Pancreas (tissue), 10 donors: ENCODE data around the gene SLMAP. TPM values are rescaled to one million over a fixed set of nuclear protein-coding genes. Genes with fewer than 3 reads are reported as not detected.

Source experiments
- ATAC-seq, 4 donors: fragments of 200-7000 bp; cut with Tn5 transposase; one replicate each; pipeline versions ENCODE4 v1.8.0 to v1.9.1; 2020; ENCODE audit warnings: mild to moderate bottlenecking in 4 of 4, moderate library complexity in 4 of 4
- DNase-seq, 6 donors: peaks; one replicate each; pipeline ENCODE4 v3.0.0-alpha.2; 2020
- FAIRE-seq: peaks from 2 replicates; lab custom pipeline; 2012; peaks lifted over from hg19 to GRCh38; lab: Jason Lieb, UNC
- H3K27ac ChIP-seq, 4 donors: fragments of 200-600 bp; sonication (generic); 1 replicate in 3 of 4; 2 replicates in 1 of 4; pipeline versions ENCODE4 v1.5.0 to v1.8.0; 2020
- H3K27me3 ChIP-seq, 4 donors: fragments of 200-600 bp; one replicate each; pipeline ENCODE4 v1.8.0; 2021
- H3K36me3 ChIP-seq, 3 donors: fragments of 200-600 bp; sonication (generic) in 1 of 3; one replicate each; pipeline versions ENCODE4 v1.5.0 to v1.8.0; 2020 to 2021
- H3K4me1 ChIP-seq, 3 donors: fragments of 200-600 bp; one replicate each; pipeline ENCODE4 v1.8.0; 2021
- H3K4me3 ChIP-seq, 4 donors: fragments of 200-600 bp; sonication (generic) in 2 of 4; one replicate each; pipeline versions ENCODE4 v1.5.0 to v1.8.0; 2020 to 2021
- H3K9me3 ChIP-seq, 4 donors: fragments of 200-600 bp; one replicate each; pipeline ENCODE4 v1.8.0; 2021
- CTCF ChIP-seq, 4 donors: fragments of 200-600 bp; sonication (generic) in 3 of 4; IDR thresholded peaks; one replicate each; pipeline versions ENCODE4 v1.5.0 to v1.8.0; 2021; ENCODE audit warnings: antibody characterized with exemption in 4 of 4
- WGBS, 2 donors: extraction: QIAGEN DNeasy Blood & Tissue Kit; methylation state at CpG; one replicate each; pipeline ENCODE4 v1.1.7; 2013; 5-methylcytosine and 5-hydroxymethylcytosine counted together
- intact Hi-C, 3 donors: fragments of 100-400 bp; cut with DNase I; formaldehyde crosslinking; loops; one replicate each; pipeline versions ENCODE4 v1.11.1 to v1.14.2; 2022
- polyA plus RNA-seq, 2 donors: library from polyadenylated mRNA; stranded (reverse); fragments of 200-250 nt; gene quantifications; one replicate each; pipeline ENCODE4 v1.2.3, GENCODE V29; 2013
- total RNA-seq, 6 donors: library from RNA; stranded (reverse); fragmentation: NEBNext Ultra II Directional in 4 of 6; extraction: Animal tissue kit (Norgen Biotek cat#: 25700) in 4 of 6; gene quantifications; one replicate each; pipeline versions ENCODE4 v1.2.1 to v1.2.4, GENCODE V29; 2021 to 2023
- donor health status: healthy with polysubstance abuse.
- donor health status: DM: no; HTN: no; CAD: no; lungs with moderate emphysema.
- donor health status: DM: no; HTN: no; CAD: no.
- donor health status: control.
- donor health status: control.
- donor health status: Bipolar disorder and iron deficiency.
- donor health status: DM: yes; HTN: yes; CAD: no.
- donor health status: DM: no; HTN: no; CAD: no.
- donor health status: DM: no; HTN: no; CAD: no.
- donor health status: DM: yes; HTN: yes; CAD: no.

Gene SLMAP
- total and polyA plus RNA-seq, 8 donors: 9.0 to 39.6 (median 22.7) TPM

GRCh38 chr3:57788624-57789018 is 32.5 kb downstream of the SLMAP start:
- H3K36me3 ChIP-seq: no peaks in the 10 kb centered on the region
- no peaks in the 10 kb centered on the region for H3K27me3 ChIP-seq
- FAIRE-seq: no peak
- no peak for DNase-seq
- no peak for TF ChIP-seq CTCF (IDR thresholded peaks at IDR 0.05)
- peaks cover 10 to 28% (median 25%) of the 10 kb centered on the region in 3 donors for H3K4me1 ChIP-seq
- intact Hi-C loops: no loop called here
- no peak overlapping the region for H3K27ac ChIP-seq
- ATAC-seq: no peak
- WGBS, 2 donors: 84 to 87% methylated on average over 3 of the region's 3 CpGs
- no peaks in the 10 kb centered on the region for H3K9me3 ChIP-seq
- H3K4me3 ChIP-seq: no peak overlapping the region

DNA sequence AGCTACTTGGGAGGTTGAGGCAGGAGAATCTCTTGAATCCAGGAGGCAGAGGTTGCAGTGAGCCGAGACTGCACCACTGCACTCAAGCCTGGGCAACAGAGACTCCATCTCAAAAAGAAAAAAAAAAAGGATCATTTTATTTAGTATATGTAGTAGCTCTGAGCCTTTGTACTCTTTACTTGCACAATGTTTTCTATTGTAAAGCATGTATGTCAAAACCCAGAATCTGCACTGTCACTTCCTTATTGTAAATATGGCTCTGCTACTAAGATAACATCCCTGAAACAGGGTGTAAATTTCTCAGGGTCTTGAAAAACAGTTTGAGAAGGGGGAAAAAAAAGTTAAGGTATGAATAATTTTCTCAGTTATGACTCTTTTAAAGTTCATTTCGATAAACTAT is 35.1 kb downstream of the SLMAP start:
- intact Hi-C loops: no loop called here
- DNase-seq: no peak
- H3K27me3 ChIP-seq: no peaks in the 10 kb centered on the region
- H3K36me3 ChIP-seq: no peaks in the 10 kb centered on the region
- FAIRE-seq: no peak
- no peak overlapping the region for H3K4me3 ChIP-seq
- TF ChIP-seq CTCF (IDR thresholded peaks at IDR 0.05): no peak
- ATAC-seq: no peak
- H3K9me3 ChIP-seq: no peaks in the 10 kb centered on the region
- WGBS, 2 donors: 94 to 95% methylated on average over 2 of the region's 2 CpGs
- H3K27ac ChIP-seq: no peak overlapping the region
- H3K4me1 ChIP-seq: peaks cover 6 to 24% (median 14%) of the 10 kb centered on the region in 3 donors

DNA sequence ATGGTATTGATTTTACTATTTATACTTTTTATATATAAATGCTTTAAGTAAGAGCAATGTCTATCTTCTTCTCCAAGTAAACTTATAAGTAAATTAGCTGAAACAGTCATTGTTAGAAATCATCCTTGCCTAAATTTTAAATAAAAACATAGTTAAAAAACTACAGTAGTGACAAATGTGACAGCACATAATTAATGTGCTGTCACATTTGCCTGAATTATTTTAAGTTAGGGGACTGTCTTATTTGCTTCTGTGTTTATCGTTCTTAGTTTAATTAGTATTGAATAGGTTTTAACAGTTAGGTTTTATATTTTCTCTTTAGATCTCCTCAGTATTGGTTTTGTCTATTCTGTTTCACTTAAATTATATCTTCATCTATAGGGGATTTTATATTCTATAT is 36.1 kb downstream of the SLMAP start:
- DNase-seq (no peak), ATAC-seq (no peak), FAIRE-seq (no peak)
- peaks cover 6 to 24% (median 14%) of the 10 kb centered on the region in 3 donors for H3K4me1 ChIP-seq
- no peaks in the 10 kb centered on the region for H3K36me3 ChIP-seq
- WGBS, 2 donors: 62 to 65% methylated on average over 1 of the region's 1 CpG
- intact Hi-C loops: no loop called here
- TF ChIP-seq CTCF (IDR thresholded peaks at IDR 0.05): no peak
- no peak overlapping the region for H3K27ac ChIP-seq
- H3K9me3 ChIP-seq: no peaks in the 10 kb centered on the region
- no peaks in the 10 kb centered on the region for H3K27me3 ChIP-seq
- H3K4me3 ChIP-seq: no peak overlapping the region

DNA sequence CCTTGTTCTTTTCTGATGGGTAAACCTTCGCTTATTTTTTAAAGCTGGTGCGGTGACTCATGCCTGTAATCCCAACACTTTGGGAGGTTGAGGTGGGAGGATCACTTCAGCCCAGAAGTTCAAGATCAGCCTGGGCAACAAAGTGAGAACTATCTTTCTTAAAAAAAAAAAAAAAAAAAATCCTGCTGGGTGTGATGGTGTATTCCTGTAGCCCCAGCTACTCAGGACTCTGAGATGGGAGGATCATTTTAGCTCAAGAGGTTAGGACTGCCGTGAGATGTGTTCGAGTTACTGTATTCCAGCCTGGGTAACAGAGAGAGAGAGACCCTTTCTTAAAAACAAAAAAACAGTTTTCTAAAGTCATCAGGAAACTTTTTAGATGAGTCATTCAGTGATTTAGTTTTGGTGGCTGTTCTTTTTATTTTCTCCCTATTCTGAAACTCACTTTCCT is 37.7 kb downstream of the SLMAP start:
- no peak for TF ChIP-seq CTCF (IDR thresholded peaks at IDR 0.05)
- no peaks in the 10 kb centered on the region for H3K9me3 ChIP-seq
- ATAC-seq (no peak), DNase-seq (no peak), FAIRE-seq (no peak)
- H3K27ac ChIP-seq: no peak overlapping the region
- intact Hi-C loops: no loop called here
- no peaks in the 10 kb centered on the region for H3K27me3 ChIP-seq
- no peaks in the 10 kb centered on the region for H3K36me3 ChIP-seq
- no peak overlapping the region for H3K4me3 ChIP-seq
- WGBS, 2 donors: 92 to 95% methylated on average over 4 of the region's 4 CpGs
- H3K4me1 ChIP-seq: peaks cover 4 to 28% (median 25%) of the 10 kb centered on the region in 3 donors

DNA sequence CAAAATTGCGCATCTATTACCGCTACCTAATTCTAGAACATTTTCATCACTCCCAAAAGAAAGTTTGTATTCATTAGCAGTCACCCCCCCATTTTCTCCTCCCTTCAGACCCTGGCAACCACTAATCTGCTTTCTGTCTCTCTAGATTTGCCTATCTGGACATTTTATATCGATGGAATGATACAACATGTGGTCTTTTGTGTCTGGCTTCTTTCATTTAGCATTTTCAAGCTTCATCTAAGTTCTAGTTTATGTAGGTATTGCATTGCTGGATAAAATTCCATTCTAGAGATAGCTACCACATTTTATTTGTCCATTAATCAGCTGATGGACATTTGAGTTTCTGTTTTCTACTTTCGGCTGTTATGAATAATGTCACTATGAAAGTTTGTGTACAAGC is 38.4 kb downstream of the SLMAP start:
- no peaks in the 10 kb centered on the region for H3K36me3 ChIP-seq
- WGBS, 2 donors: 75 to 77% methylated on average over 4 of the region's 4 CpGs
- DNase-seq (no peak), ATAC-seq (no peak), FAIRE-seq (no peak)
- peak overlapping the region in 2 of 4 donors; percentile 13 to 39 for H3K27ac ChIP-seq
- no peaks in the 10 kb centered on the region for H3K9me3 ChIP-seq
- no peaks in the 10 kb centered on the region for H3K27me3 ChIP-seq
- no peak overlapping the region for H3K4me3 ChIP-seq
- peaks cover 4 to 30% (median 28%) of the 10 kb centered on the region in 3 donors for H3K4me1 ChIP-seq
- TF ChIP-seq CTCF (IDR thresholded peaks at IDR 0.05): no peak
- intact Hi-C loops: no loop called here
